Bone marrow (tissue), 2 donors: ENCODE data around the gene RNH1.
A peak's percentile ranks its signal among the peaks of the same experiment; 100 is the strongest.

ENCODE experiments used
- DNase-seq, 2 donors: peaks; one replicate each; lab custom pipeline; 2025; lab: John Stamatoyannopoulos, UW

The RNH1 gene

DNA sequence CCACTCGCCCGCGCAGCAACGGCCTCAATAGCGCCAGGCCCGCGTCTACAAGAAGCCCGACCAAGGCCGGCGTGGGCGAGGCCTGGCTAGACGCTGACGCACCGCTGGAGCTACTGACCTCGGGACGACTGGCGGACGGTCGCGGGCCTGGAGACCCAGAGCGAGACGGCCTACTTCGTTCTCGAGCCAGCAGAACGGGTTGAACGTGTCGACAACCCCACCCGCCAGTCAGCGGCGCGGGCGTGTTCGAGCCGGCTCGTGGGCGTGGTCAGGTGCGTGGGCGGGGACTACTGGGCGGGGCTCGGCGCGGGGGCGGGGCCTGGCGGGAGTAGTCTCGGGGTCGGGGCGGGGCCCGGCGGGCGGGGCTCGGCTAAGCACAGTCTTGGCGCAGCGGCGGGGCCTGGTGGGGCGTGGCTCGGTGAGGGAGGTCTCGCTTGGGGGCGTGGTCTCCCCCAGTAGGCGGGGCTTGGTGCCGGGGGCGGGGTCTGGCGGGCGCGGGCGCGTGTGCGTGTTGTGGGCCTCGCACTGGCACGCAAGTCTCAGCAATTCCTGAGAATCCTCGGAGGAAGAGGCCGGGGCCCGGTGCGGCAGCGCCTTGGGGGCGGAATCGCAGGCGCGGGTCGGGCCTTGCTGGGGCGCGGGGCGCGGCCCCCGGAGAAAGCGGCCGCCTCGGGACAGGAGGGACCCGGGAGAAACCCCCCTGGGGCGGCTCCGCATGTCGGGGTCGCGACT, at the start of gene RNH1:
TSS of gene RNH1 (minus strand) at position 248 of the 732 bp plus-strand sequence. CDS start 5,080 bp downstream, outside the sequence.
- peak; percentile 86 to 97 for DNase-seq

DNA sequence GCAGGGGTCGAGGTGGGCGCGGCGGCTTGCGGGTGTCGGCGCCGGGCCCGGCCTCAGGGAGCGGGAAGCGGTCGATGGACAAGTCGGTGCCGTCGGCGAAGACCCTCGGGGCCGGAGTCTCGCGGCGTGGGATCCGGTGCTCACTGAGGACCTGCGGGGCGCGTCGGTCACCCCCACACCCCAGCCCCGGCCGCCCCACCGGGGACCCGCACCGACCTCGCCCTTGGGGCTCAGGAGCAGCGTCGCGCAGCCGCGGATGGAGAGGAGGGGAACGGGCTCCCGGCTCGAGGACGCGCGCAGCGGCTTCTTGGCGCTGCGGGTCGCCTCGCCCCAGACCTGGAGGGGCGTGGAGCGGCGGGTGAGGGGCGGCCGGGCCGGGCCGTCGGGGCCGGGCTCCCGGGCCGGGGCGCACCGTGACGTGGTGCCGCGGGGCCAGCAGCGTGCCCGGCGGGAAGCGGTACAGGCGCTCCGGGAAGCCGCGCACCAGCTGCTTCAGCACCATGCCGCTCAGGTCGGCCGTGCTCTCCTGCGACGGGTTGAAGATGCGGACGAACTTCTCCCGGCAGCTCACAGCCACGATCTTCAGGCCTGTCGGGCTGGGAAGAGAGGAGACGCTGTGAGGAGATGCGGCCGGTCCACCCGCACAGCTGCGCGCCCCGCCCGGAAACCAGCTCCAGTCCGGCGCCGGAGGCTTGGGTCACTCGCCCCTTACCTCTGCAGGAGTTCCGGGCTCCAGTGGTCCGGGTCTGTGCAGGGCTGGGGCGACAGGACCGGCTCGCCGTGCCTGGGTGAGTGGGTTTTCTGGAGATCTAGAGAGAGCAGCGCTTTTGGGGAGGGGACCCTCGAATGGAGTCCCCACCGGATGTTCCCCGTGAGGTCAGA, 49.0 kb upstream of the RNH1 start:
- no peak for DNase-seq

DNA sequence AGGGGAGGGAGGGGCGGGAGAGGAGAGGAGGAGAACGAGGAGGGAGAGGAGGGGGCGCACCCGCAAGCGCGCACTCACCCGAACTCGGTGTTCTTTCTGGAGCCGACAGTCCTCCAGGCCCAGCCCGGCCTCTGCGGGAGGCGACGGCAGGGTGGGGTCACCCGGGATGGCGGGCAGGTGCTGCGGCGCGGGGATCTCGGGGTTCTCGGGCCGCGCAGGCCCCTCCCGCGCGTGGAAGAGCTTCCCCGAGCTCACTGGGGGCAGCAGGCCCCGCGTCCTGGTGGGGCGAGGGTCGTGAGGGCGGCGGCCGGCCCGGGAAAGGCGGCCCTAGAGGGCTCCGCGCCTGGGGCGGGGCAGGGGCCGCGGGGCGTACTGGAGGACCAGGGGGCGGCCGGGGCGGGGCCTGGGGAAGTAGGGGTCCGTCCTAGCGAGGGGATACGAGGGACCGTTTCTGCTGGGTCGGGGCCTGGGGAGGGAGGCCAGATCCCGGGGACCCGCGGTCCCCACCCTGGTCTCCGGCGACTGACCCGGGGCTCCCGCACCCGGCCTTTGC, 48.3 kb upstream of the RNH1 start:
- no peak for DNase-seq

DNA sequence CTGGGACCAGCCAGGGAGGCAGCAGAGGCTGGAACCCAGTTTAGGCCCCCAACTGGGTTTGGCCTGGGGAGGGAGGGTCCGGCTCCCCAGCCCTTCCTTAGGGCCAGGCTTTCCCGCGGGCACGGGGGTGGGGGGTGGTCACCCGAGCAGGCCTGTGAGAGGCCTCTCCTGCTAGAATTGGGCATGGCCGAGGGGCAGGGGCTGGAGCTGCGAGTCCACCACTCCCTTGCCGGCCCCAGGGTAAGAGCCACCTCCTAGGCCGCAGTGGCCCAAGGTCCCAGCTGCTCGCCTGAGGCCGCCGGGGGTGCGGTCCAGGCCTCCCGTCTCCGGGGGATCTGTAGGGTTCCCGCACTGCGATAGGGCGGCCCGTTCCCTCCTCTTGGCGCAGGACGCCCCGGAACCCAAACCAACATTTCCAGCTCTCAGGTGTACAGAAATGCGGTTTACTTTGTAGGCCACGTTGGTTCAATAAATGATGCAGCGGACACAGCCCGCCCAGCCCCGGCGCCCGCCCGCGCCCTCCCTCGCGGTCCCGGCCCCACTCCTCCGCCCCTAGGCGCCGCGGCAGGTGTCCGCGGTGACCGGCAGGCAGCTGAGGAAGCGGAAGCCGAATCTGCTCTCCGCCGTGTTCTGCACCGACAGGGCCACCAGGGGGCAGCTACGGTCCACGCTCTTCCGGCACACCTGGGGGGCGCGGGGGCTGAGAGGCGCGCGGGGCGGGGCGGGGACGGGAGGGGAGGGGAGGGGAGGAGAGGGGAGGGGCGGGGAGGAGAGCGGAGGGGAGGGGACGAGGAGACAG, 47.6 kb upstream of the RNH1 start:
- DNase-seq = no peak

DNA sequence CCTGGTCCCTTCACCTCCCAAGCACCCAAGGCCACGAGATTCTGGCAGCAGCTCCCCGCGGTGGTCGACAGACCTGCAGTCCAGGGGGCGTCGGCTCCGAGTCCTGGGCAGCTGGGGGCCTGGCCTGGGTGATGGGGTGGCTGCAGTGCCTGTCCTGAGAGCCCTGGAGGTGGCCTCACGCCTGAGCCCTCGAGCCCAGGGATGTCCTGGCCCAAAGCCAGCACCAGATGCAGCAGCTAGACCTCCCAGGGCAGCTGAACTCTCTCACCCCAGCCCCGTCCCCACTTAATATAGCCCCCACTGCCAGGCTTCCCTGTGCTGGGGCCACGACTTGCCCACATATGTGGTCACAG, 46.9 kb upstream of the RNH1 start:
- no peak for DNase-seq

DNA sequence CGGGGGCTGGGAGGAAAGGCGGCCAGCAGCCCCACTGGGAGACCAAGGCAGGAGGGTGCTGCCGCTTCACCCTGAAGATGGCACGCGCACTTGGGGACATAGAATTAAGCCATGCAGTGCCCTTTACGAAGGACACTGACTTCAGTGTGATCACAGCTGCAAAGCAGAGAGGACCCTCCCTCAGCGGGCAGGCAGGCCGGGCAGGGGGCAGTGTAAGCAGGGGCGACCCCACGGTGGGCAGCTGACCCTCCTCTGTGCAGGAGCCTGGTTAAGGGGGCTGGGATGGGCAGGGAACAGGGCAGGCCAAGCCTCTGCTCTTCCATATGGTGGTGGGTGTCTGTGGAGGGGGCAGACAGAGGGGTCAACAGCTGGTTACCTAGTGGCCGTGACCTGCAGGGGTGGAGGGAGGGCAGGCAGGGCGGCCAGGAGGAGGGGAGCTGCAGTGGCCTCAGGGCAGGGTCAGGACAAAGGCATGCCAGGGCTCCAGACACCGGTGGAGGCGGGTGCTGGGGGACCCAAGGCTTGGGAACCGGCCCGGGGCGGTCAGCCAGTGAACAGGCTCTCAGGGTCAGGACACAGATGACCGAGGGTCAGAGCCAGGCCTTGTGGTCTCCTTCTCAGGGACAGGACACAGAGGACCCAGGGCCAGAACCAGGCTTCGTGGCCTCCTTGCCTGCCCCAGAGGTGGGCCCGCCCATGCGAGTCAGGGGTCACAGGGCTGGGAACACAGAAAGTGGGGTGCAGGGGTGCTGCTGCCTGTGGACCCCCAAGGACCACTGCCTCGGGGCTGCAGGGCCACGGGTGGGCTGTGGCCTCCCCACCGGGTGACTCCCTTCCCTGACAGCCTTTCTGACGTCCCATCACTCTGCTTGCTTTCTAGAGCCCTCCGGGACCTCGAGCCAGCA, 46.3 kb upstream of the RNH1 start:
- DNase-seq = no peak

DNA sequence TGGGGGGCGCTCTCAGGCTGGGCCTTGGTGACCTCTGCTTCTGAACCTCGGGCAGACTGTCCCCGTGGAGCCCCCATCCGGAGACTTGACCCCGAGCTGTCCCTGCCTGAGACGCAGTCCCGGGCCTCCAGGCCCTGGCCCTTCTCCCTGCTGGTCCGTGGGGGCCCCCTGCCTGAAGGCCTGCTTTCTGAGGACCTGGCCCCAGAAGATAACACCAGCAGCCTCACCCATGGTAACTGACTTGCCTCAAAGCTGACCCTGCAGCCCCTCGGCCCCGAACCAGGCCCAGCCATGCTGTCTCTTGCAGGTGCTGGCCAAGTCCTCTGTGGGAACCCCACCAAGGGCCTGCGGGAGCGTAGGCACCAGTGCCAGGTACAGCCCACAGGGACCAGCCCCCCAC, 44.6 kb upstream of the RNH1 start:
- no peak for DNase-seq

DNA sequence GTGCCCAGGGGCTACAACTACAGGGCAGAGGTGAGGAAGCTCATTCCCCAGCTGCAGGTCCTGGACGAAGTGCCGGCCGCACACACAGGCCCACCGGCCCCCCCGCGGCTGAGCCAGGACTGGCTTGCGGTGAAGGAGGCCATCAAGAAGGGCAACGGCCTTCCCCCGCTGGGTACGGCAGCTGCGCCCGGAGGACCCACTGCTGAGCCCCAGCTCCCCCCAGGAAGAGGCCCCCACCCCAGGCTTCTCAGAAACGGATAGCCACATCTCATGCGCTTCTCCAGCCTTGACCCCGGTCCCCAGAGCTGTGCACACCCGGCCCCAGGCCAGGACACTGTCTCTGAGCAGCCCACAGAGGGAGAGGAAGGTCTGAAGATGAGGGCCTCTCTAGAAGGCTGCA, 44.1 kb upstream of the RNH1 start:
- DNase-seq = no peak

GRCh38 chr11:550746-551085, 43.7 kb upstream of the RNH1 start:
- DNase-seq = no peak

DNA sequence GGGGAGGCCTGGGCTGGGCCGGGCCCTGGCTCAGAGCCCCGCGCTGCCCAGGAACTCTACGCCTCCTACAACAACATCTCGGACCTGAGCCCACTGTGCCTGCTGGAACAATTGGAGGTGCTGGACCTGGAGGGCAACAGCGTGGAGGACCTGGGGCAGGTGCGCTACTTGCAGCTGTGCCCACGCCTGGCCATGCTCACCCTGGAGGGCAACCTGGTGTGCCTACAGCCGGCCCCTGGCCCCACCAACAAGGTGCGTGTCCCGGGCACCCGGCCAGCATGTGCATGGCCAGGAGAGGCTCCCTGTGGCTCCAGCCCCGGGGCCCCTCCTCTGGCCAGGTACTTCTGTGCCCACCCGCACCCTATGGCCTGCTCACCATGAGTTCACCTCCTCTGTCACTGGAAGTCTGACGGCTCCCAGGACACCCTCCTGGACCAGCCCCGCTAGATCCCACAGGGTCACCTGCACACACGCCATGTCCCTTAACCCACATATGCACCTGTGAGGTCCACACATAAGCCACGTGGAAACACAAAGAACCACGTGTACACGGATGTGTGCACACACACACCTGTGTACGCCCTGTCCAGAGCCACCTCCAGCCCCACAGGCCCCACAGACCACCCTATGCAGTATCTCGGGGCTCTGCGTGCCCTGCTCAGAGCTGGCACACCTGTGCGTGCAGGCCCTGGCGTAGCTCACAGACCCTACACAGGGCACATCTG, 43.1 kb upstream of the RNH1 start:
- no peak for DNase-seq

- DNase-seq = no peak
Observed at GRCh38 chr11:548700-549603, 41.9 kb upstream of the RNH1 start.

DNA sequence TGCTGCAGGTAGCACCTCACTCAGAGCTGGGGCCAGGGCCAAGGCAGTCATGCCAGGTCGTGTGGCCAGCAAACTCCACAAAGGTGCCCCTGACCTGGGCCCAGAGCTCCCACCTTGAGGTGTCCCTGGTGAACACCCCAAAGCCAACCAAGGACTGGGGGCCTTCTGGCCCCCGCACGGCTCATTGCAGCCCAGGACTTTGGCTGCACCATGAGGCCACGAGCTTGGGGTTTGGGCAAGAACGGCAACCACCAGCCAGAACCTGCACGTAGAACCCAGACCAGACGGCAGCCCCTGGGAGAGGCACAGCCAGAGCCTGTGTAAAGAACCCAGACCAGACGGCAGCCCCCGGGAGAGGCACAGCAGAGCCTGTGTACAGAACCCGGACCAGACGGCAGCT, 38.1 kb upstream of the RNH1 start:
- no peak for DNase-seq

GRCh38 chr11:544817-545166, 37.8 kb upstream of the RNH1 start:
- no peak for DNase-seq

- no peak for DNase-seq
Observed at GRCh38 chr11:541433-541885, 34.4 kb upstream of the RNH1 start.

GRCh38 chr11:540583-541432, 33.8 kb upstream of the RNH1 start:
- no peak for DNase-seq

DNA sequence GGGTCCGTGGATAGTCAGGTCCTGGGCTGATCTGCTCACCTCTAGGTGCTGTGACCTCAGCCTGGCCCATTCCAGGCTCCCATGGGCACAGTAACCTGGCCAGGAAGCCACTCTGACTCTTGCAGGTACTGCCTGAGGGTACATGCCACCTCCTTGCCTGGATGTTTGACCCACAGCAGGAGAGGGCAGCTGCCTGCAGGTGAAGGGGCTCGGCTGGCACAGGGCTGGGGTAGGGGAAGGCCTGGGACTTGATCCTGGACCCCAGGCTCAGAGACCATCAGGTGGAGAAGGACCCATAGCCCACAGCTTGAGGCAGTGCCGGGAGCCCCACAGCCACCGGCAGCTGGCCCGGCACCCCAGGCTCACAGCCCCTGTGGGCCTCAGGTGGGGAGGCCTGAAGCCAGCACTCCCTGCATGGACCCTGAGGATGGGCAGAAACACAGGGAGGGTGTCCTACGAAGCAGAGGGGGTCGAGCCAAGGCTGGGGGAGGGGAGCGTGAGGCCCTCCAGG, 33.0 kb upstream of the RNH1 start:
- DNase-seq = no peak

DNA sequence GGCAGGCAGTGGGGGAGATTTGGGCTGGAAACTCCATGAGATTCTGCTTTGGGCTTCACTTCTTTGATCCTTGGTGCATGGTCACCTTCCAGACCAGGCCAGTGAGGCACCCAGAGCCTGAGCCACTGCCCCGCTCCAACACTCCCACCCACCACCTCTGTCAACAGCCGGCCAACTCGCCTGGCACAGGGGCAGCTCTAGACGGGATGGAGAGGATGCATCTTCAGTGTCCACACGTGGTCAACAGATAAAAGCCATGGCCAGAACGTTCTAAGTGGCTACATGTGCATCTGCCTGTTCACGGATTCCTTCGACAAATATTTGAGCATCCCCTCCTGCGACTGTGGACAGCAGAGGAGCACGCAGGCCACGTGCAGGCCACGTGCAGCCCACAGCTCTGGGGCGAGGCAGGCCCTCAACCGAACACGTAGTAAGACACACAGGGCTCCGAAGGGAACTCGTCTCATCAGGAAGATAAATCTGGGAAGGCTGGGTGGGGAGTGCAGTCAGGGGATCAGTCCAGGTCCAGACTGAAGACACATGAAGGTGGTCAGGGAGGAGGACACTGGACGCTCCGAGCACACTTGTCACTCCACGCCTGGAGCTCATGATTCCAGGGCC, 31.5 kb upstream of the RNH1 start:
- DNase-seq = no peak
